AG04449 (cell line): ENCODE results near the gene FGF3.

Experiments
- CTCF ChIA-PET: fragments of 350-600 bp; formaldehyde crosslinking; extraction: SDS; loops from one replicate; lab custom pipeline; 2021; ENCODE audit warnings: antibody characterized with exemption; lab: Yijun Ruan, JAX
- POLR2A ChIA-PET: fragments of 400-600, 350-600 bp; formaldehyde crosslinking; extraction: SDS; loops from one replicate; lab custom pipeline; 2020; ENCODE audit warnings: antibody characterized with exemption, inconsistent platforms; lab: Yijun Ruan, JAX
- DNase-seq: peaks from one replicate; pipeline ENCODE4 v3.0.0-alpha.2; 2010; ENCODE audit warnings: low read depth, low spot score
- H3K4me3 ChIP-seq: 2 replicates; pipeline ENCODE4 v1.5.1; 2011; ENCODE audit warnings: low read depth, mild to moderate bottlenecking, control low read depth, low read length
- TF ChIP-seq, protein P1 (sequence below): IDR thresholded peaks from one replicate; pipeline ENCODE4 v1.5.1; 2011; ENCODE audit warnings: mild to moderate bottlenecking, moderate library complexity, low read length, control low read depth, inconsistent platforms; ENCODE audit not compliant: insufficient read depth; ENCODE audit errors: missing control alignments

Gene FGF3

DNA sequence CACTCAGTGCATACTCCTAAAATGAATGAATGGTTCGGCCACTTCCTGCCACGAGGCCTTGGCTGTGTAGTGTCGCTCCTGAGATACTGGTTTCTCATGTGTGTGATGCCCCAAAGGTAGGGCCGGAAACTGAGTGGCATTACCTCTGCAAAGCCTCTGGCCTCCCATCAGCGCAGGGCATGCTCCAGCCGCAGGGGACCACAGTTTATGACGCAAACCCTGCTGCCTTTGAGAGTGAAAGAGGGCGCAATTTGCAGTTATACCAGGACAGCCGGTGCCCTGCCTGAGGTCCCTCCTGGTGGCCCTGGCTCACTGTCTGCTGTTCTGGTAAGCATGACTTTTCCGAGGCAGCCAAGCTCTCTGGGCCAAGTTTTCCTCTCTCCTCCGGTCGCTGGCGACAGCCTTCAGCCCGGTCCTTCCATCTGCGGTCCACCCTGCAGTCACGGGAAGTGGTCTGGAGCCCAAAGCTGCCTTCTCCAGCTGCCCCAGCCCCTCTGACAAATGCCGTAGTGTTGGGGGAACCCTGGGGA lies 2.4 kb upstream of the FGF3 start:
- CTCF ChIA-PET: no interaction called here
- DNase-seq: no peak
- no peak overlapping the region for H3K4me3 ChIP-seq
- POLR2A ChIA-PET: no interaction called here
- TF ChIP-seq, protein P1, sequence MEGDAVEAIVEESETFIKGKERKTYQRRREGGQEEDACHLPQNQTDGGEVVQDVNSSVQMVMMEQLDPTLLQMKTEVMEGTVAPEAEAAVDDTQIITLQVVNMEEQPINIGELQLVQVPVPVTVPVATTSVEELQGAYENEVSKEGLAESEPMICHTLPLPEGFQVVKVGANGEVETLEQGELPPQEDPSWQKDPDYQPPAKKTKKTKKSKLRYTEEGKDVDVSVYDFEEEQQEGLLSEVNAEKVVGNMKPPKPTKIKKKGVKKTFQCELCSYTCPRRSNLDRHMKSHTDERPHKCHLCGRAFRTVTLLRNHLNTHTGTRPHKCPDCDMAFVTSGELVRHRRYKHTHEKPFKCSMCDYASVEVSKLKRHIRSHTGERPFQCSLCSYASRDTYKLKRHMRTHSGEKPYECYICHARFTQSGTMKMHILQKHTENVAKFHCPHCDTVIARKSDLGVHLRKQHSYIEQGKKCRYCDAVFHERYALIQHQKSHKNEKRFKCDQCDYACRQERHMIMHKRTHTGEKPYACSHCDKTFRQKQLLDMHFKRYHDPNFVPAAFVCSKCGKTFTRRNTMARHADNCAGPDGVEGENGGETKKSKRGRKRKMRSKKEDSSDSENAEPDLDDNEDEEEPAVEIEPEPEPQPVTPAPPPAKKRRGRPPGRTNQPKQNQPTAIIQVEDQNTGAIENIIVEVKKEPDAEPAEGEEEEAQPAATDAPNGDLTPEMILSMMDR: no peak

DNA sequence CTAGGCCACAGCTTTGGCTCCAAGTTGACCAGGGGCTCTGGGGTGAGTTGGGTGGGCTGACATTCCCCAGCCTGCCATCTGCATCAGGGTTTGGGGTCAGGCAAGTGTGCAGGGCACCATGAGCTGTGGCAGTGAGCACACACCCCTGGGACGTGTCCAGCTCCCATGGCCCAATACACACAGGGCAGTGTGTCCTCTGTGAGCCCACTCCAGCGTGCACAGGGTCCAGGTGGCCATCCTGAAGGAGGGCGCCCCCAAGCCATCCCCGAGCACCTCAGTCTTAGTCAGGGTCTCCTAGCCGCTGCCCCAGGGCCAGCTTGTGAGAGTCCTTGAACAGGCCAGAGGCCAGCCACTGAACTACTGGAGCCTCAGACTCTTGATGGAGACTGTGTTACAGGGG lies 1.2 kb upstream of the FGF3 start:
- no peak for DNase-seq
- POLR2A ChIA-PET: interaction anchor here (0.6 kb wide), 1 partner anchor 61 kb away, joined by 4 read pairs; no protein-coding TSS in a partner anchor
- TF ChIP-seq, protein P1: no peak
- CTCF ChIA-PET: no interaction called here
- H3K4me3 ChIP-seq: no peak overlapping the region

DNA sequence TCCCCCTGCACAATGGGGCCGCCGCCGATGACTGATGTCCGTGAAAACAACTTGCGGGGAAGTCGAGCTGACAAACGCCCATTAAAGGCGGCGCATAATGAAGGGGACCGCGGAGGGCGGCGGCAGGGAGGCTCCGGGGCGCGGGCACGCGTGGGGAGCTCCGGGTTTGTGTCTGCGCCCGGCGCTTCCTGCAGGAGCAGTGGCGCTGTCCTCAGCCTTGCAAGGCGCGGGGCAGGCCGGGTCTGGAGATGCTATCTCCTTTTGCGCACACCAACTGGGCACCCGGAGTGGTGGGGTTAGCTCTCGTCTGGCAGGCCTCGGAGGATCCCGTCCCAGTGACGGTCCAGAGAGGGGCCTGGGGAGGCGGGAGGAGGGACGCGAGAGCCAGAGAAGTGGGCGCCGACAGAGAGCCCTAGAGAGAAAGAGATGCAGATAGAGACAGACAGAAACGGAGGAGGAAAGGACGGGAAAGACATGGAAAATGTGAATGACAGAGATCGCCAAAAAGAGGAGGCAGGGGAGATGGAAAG lies 390 bp upstream of the FGF3 start:
- ChIA-PET CTCF (no interaction called here), POLR2A (no interaction called here)
- DNase-seq: no peak
- H3K4me3 ChIP-seq: no peak overlapping the region
- TF ChIP-seq, protein P1: no peak

DNA sequence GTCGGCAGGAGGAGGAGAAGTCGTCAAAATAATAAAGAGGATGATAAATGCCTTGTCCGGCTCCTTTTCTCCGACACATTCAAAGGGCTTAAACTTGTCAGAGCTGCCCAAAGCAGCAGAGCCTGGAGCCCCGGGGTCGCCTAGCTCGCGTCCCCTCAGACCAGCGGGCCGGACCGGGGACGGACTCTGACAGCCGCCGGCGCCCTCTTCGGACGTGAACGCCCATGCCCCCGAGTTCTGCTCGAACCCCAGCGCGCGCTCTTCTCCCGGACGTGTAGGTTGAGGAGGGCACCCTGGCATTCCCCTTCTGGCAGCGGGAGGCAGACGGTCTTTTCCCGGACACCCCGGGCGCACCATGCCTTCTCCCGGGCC lies 999 bp downstream of the FGF3 start:
- ChIA-PET POLR2A (no interaction called here), CTCF (no interaction called here)
- TF ChIP-seq, protein P1: no peak
- no peak for DNase-seq
- no peak overlapping the region for H3K4me3 ChIP-seq

DNA sequence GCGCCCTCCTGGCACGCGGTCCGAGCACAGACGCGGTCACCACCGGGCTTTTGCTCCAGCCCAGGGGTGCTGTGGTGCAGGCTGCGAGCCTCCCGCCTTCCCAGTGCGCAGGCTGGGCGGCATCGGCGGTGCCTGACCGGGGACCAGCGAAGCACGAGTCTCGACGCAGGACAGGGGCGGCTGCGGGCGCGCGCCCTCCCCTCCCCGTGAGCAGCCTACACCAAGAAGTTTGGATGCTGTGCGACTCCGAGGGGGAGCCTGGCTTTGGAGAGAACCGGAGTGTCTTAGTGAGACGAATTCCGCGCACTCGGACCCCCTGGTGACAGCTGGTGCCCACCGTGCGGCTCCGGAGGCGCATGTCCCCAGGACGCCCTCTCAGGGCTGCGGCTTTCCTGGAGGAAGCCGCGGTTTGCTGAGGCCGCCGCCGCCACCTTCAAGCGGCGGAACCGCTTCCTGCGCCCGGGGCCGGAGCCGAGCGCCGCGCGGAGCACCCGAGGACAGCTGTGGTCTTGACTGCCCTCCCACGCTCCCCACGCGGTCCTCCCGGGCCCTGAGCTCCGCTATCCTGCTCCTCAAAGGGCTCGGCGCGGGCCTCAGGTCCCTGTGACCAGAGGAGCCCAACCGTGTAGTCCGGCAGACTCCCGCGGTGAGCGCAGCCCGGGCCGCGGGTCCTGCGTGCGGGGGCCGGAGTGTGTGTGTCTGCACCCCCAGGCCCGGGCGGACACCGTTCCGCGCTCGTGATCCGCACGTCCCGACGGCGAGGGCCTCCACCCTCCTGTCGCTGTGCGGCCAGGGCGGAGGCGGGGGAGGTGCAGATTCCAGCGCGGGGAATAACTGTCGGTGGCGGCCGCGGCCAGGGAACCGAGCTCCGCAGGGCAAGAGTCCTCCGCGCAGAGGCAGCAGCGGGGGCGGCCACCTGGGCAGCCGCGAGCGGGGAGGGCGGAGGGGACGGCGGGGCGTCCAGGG lies 1.7 kb downstream of the FGF3 start:
- DNase-seq: no peak
- TF ChIP-seq, protein P1: no peak
- POLR2A ChIA-PET: no interaction called here
- H3K4me3 ChIP-seq: no peak overlapping the region
- CTCF ChIA-PET: interaction anchor here (0.9 kb wide), 1 partner anchor 12 kb away, joined by 3 read pairs; no protein-coding TSS in a partner anchor

DNA sequence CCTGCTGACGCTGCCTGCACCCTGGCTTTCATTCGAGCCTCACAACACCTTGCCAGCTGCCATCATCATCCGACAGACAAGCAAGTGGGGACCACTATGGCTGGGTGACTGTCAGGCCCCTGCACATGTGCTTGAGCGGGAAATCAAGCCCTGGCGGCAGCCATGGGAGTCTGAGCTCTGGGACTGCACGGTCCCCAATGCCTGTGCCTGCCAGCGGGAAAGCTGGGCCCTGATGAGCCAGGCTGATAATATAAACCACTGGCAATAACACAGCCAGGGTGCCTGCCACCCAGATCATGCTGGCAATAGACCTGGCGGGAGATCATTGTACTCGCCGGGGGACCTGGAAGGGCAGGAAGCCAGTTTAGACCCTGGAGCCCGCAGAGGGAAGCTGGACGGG lies 2.5 kb downstream of the FGF3 start:
- ChIA-PET CTCF (interaction anchor here (0.9 kb wide), 1 partner anchor 12 kb away, joined by 3 read pairs; no protein-coding TSS in a partner anchor), POLR2A (no interaction called here)
- no peak for DNase-seq
- TF ChIP-seq, protein P1: no peak
- H3K4me3 ChIP-seq: no peak overlapping the region
